ENCODE results near the gene DERA. TPM values are rescaled to one million over a fixed set of nuclear protein-coding genes. Genes with fewer than 3 reads are reported as not detected.

The DERA gene
- total RNA-seq, 2 experiments from 2014 or later, result 6.2 to 7.2 TPM

GRCh38 chr12:15892645-15893259 is 18.4 kb upstream of the DERA start:
- ChIA-PET POLR2A (interaction anchor here (0.8 kb wide), 1 partner anchor 10 kb away, joined by 3 read pairs; no protein-coding TSS in a partner anchor), CTCF (no interaction called here)
- no peak overlapping the region for H3K4me3 ChIP-seq (ENCODE audit: low read length)
- H3K27me3 ChIP-seq (ENCODE audit: control insufficient read depth in 1 of 2, insufficient read depth in 2 of 2, low read length in 2 of 2), result no peaks in the 10 kb centered on the region
- no peaks in the 10 kb centered on the region for H3K9me3 ChIP-seq (ENCODE audit: control insufficient read depth in 1 of 2, insufficient read depth in 1 of 2, low read length in 2 of 2)
- no peak for TF ChIP-seq CTCF (IDR thresholded peaks at IDR 0.05)
- Mint-ChIP-seq H3K27ac (no peak overlapping the region), H3K4me3 (no peak overlapping the region), H3K4me1 (ENCODE audit: low read depth) (peaks cover 24% of the 10 kb centered on the region), H3K9me3 (no peaks in the 10 kb centered on the region), H3K27me3 (no peaks in the 10 kb centered on the region), H3K36me3 (ENCODE audit: low read depth) (peaks cover 81% of the 10 kb centered on the region)
- DNase-seq, result no peak
- H3K4me1 ChIP-seq (ENCODE audit: insufficient read depth, low read length), result no peaks in the 10 kb centered on the region
- ATAC-seq (ENCODE audit: poor library complexity), result no peak
- peaks cover 49% of the 10 kb centered on the region for H3K36me3 ChIP-seq (ENCODE audit: insufficient read depth, low read length)
- no peak overlapping the region for H3K27ac ChIP-seq (ENCODE audit: low read depth in 1 of 2, low read length in 2 of 2)
- intact Hi-C loops (cut with DNase I, micrococcal nuclease), result no loop called here

GRCh38 chr12:15893260-15893659 is 17.9 kb upstream of the DERA start:
- peaks cover 81% of the 10 kb centered on the region for H3K36me3 Mint-ChIP-seq (ENCODE audit: low read depth)
- ChIA-PET CTCF (interaction anchor here (1.7 kb wide), 1 partner anchor 10 kb away, joined by 6 read pairs; no protein-coding TSS in a partner anchor), POLR2A (interaction anchor here (0.8 kb wide), 1 partner anchor 10 kb away, joined by 3 read pairs; no protein-coding TSS in a partner anchor)
- H3K27me3 Mint-ChIP-seq, result no peaks in the 10 kb centered on the region
- no peak for TF ChIP-seq CTCF (IDR thresholded peaks at IDR 0.05)
- Histone ChIP-seq H3K4me1 (ENCODE audit: insufficient read depth, low read length) (no peaks in the 10 kb centered on the region), H3K4me3 (ENCODE audit: low read length) (no peak overlapping the region), H3K27me3 (ENCODE audit: control insufficient read depth in 1 of 2, insufficient read depth in 2 of 2, low read length in 2 of 2) (no peaks in the 10 kb centered on the region), H3K9me3 (ENCODE audit: control insufficient read depth in 1 of 2, insufficient read depth in 1 of 2, low read length in 2 of 2) (no peaks in the 10 kb centered on the region), H3K27ac (ENCODE audit: low read depth in 1 of 2, low read length in 2 of 2) (no peak overlapping the region), H3K36me3 (ENCODE audit: insufficient read depth, low read length) (peaks cover 54% of the 10 kb centered on the region)
- ATAC-seq (ENCODE audit: poor library complexity), result no peak
- no peak overlapping the region for H3K27ac Mint-ChIP-seq
- no peaks in the 10 kb centered on the region for H3K9me3 Mint-ChIP-seq
- DNase-seq, result no peak
- H3K4me3 Mint-ChIP-seq, result no peak overlapping the region
- H3K4me1 Mint-ChIP-seq (ENCODE audit: low read depth), result peaks cover 19% of the 10 kb centered on the region
- intact Hi-C loops (cut with DNase I, micrococcal nuclease), result no loop called here

- ChIA-PET POLR2A (interaction anchor here (3.2 kb wide), 1 partner anchor 14 kb away, joined by 18 read pairs; the partner anchor contains the start of gene DERA), CTCF (interaction anchor here (1.0 to 1.2 kb wide), 2 partner anchors 13 to 14 kb away, joined by 3 to 5 read pairs; no protein-coding TSS in a partner anchor)
- no peak overlapping the region for H3K4me3 Mint-ChIP-seq
- DNase-seq, result no peak
- Histone ChIP-seq H3K4me1 (ENCODE audit: insufficient read depth, low read length) (no peaks in the 10 kb centered on the region), H3K4me3 (ENCODE audit: low read length) (no peak overlapping the region), H3K9me3 (ENCODE audit: control insufficient read depth in 1 of 2, insufficient read depth in 1 of 2, low read length in 2 of 2) (no peaks in the 10 kb centered on the region), H3K36me3 (ENCODE audit: insufficient read depth, low read length) (peaks cover 73% of the 10 kb centered on the region), H3K27me3 (ENCODE audit: control insufficient read depth in 1 of 2, insufficient read depth in 2 of 2, low read length in 2 of 2) (no peaks in the 10 kb centered on the region), H3K27ac (ENCODE audit: low read depth in 1 of 2, low read length in 2 of 2) (no peak overlapping the region)
- ATAC-seq (ENCODE audit: poor library complexity), result no peak
- no peaks in the 10 kb centered on the region for H3K9me3 Mint-ChIP-seq
- no peak overlapping the region for H3K27ac Mint-ChIP-seq
- intact Hi-C loops (cut with DNase I, micrococcal nuclease), result no loop called here
- H3K4me1 Mint-ChIP-seq (ENCODE audit: low read depth), result peaks cover 7% of the 10 kb centered on the region
- H3K36me3 Mint-ChIP-seq (ENCODE audit: low read depth), result peaks cover 78% of the 10 kb centered on the region
- H3K27me3 Mint-ChIP-seq, result no peaks in the 10 kb centered on the region
- no peak for TF ChIP-seq CTCF (IDR thresholded peaks at IDR 0.05)
Observed at GRCh38 chr12:15896867-15897266, 14.3 kb upstream of the DERA start.
